ENCODE results near the gene IMMP2L.

DNA sequence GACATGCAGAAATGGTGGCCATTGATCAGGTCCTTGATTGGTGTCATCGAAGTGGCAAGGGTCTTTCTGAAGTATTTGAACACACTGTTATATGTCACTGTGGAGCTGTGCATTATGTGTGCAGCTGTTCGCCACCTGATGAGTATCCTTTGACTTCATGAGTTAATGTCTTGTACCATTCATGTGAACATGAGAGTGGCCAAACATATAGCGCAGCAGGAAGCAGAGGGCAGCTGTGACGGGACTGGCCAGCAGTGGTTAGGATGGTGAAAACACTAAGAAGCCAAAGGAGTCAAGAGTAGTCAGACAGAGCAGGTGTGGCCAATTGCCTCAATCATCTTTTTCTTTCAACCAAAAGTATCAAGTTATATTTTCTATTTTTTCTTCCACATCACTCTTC, 167.4 kb downstream of the IMMP2L start:
- TF ChIP-seq, protein P1, sequence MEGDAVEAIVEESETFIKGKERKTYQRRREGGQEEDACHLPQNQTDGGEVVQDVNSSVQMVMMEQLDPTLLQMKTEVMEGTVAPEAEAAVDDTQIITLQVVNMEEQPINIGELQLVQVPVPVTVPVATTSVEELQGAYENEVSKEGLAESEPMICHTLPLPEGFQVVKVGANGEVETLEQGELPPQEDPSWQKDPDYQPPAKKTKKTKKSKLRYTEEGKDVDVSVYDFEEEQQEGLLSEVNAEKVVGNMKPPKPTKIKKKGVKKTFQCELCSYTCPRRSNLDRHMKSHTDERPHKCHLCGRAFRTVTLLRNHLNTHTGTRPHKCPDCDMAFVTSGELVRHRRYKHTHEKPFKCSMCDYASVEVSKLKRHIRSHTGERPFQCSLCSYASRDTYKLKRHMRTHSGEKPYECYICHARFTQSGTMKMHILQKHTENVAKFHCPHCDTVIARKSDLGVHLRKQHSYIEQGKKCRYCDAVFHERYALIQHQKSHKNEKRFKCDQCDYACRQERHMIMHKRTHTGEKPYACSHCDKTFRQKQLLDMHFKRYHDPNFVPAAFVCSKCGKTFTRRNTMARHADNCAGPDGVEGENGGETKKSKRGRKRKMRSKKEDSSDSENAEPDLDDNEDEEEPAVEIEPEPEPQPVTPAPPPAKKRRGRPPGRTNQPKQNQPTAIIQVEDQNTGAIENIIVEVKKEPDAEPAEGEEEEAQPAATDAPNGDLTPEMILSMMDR (IDR thresholded peaks at IDR 0.05) = no peak
- no peak for TF ChIP-seq EZH2 (IDR thresholded peaks at IDR 0.05)
- TF ChIP-seq EZH2phosphoT487 (IDR thresholded peaks at IDR 0.05) = no peak
